AG04449 (cell line): ENCODE measurements around the gene GBGT1.

Source experiments
- CTCF ChIA-PET: fragments of 350-600 bp; formaldehyde crosslinking; extraction: SDS; loops from one replicate; lab custom pipeline; 2021; ENCODE audit warnings: antibody characterized with exemption; lab: Yijun Ruan, JAX
- POLR2A ChIA-PET: fragments of 400-600, 350-600 bp; formaldehyde crosslinking; extraction: SDS; loops from one replicate; lab custom pipeline; 2020; ENCODE audit warnings: antibody characterized with exemption, inconsistent platforms; lab: Yijun Ruan, JAX
- DNase-seq: peaks from one replicate; pipeline ENCODE4 v3.0.0-alpha.2; 2010; ENCODE audit warnings: low read depth, low spot score
- H3K4me3 ChIP-seq: 2 replicates; pipeline ENCODE4 v1.5.1; 2011; ENCODE audit warnings: low read depth, mild to moderate bottlenecking, control low read depth, low read length
- CTCF ChIP-seq: IDR thresholded peaks from one replicate; pipeline ENCODE4 v1.5.1; 2011; ENCODE audit warnings: mild to moderate bottlenecking, moderate library complexity, low read length, control low read depth, inconsistent platforms; ENCODE audit not compliant: insufficient read depth; ENCODE audit errors: missing control alignments

The GBGT1 gene

DNA sequence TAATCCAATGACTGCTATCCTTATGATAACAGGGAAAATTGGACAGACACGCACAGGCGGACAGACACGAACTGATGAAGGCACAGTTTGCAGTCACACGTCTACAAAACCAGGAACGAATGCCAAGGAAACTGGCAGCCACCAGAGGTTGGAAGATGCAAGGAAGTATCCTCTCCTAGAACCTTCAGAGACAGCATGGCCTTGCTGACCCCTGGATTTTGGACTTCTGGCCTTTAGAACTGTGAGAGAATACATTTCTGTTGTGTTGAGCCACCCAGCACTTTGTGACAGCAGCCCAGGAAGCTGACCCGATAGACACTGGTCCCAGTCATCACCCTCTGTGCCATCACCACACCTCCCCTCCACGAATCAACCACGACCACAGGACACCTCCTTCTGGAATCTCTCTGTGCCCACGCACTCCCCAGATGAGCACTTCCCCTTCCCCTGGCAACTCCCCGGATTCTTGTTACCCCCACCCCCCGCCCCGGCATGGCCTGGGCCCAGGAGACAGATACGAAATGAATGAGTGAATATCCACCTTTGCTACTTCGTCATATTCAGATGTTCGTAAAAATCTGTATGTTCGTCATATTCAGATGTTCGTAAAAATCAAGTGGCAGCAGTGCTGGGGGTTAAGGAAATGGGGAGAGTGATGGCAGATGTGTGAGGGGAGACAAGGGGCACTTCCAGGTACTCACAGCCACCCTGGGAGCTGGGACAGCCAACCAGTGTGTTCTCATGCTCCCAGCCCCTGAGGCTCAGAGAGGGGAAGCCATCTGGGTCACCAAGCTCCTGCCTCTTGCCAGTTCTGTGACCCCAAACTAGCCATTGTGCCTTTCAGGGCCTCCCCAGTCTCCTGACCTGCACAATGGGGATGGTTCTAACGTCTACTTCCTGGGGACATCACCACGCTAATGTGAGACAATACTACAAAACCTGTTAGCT, 18.5 kb downstream of the GBGT1 start:
- no peak overlapping the region for H3K4me3 ChIP-seq
- CTCF ChIA-PET = interaction anchor here (0.8 to 14.6 kb wide), 18 partner anchors 13 to 167 kb away, joined by 3 to 739 read pairs (median 8); partner anchors contain the start of genes CEL, GFI1B, GTF3C5 and RALGDS

GRCh38 chr9:133144142-133144903, 19.4 kb downstream of the GBGT1 start:
- POLR2A ChIA-PET = interaction anchor here (0.9 to 1.0 kb wide), 2 partner anchors 9 to 30 kb away, joined by 3 read pairs; no protein-coding TSS in a partner anchor
- peak; percentile 93 for TF ChIP-seq CTCF
- H3K4me3 ChIP-seq = peak overlapping the region; percentile 49
- no peak for DNase-seq
- CTCF ChIA-PET = interaction anchor here (0.6 to 14.6 kb wide), 21 partner anchors 14 to 343 kb away, joined by 3 to 739 read pairs (median 6); partner anchors contain the start of genes CEL, GFI1B, GTF3C5 and RALGDS

More for the DNA sequence above, 18.5 kb downstream of the GBGT1 start:
- no peak for TF ChIP-seq CTCF
- no peak for DNase-seq
- POLR2A ChIA-PET = interaction anchor here (0.9 kb wide), 1 partner anchor 10 kb away, joined by 3 read pairs; no protein-coding TSS in a partner anchor

GRCh38 chr9:133143639-133144141, 20.0 kb downstream of the GBGT1 start:
- ChIA-PET POLR2A (interaction anchor here (0.9 to 1.0 kb wide), 2 partner anchors 8 to 29 kb away, joined by 3 read pairs; no protein-coding TSS in a partner anchor), CTCF (interaction anchor here (0.6 to 14.6 kb wide), 21 partner anchors 13 to 343 kb away, joined by 3 to 739 read pairs (median 6); partner anchors contain the start of genes CEL, GFI1B, GTF3C5 and RALGDS)
- no peak for DNase-seq
- no peak for TF ChIP-seq CTCF
- H3K4me3 ChIP-seq = no peak overlapping the region

- ChIA-PET POLR2A (no interaction called here), CTCF (interaction anchor here (0.8 to 14.6 kb wide), 13 partner anchors 12 to 344 kb away, joined by 3 to 739 read pairs (median 19); partner anchors contain the start of genes CEL, GTF3C5 and RALGDS)
- TF ChIP-seq CTCF = no peak
- DNase-seq = no peak
- H3K4me3 ChIP-seq = no peak overlapping the region
Measured at GRCh38 chr9:133142684-133143622, 20.8 kb downstream of the GBGT1 start.
